SK-N-SH (cell line): ENCODE measurements around the gene PRKACB. TPM values are rescaled to one million over a fixed set of nuclear protein-coding genes. Genes with fewer than 3 reads are reported as not detected.

ENCODE experiments used
- CTCF ChIA-PET: fragments of 300-600, 350-600 bp; formaldehyde crosslinking; extraction: SDS; loops from one replicate; lab custom pipeline; 2021; lab: Yijun Ruan, JAX
- POLR2A ChIA-PET: fragments of 350-600 bp; sonication (Branson Sonifier 250); formaldehyde crosslinking; extraction: SDS; loops from one replicate; lab custom pipeline; 2020; ENCODE audit warnings: antibody characterized with exemption, inconsistent platforms; lab: Yijun Ruan, JAX
- DNase-seq: peaks from one replicate; pipeline ENCODE4 v3.0.0; 2012
- H2AFZ ChIP-seq: fragments of 200-600 bp; sonication (generic); 2 replicates; pipeline ENCODE4 v1.8.1; 2016; ENCODE audit warnings: antibody characterized with exemption, mild to moderate bottlenecking, low read depth
- H3F3A ChIP-seq: fragments of 200-600 bp; sonication (generic); replicated peaks from 2 replicates; pipeline ENCODE3; 2016; ENCODE audit warnings: antibody characterized with exemption, mild to moderate bottlenecking; ENCODE audit not compliant: insufficient read depth
- H3K27ac ChIP-seq, 2 experiments: fragments of 200-500 bp in 1 of 2; fragments of 200-600 bp in 1 of 2; sonication (Bioruptor generic) in 1 of 2; sonication (generic), shearing (Covaris generic) in 1 of 2; 2 replicates each; pipeline versions ENCODE4 v1.5.1 to v1.6.1; 2014 to 2016; ENCODE audit warnings: low read depth in 2 of 2, inconsistent platforms in 1 of 2, low read length in 1 of 2, mild to moderate bottlenecking in 1 of 2, mixed read lengths in 1 of 2
- H3K27me3 ChIP-seq: fragments of 200-600 bp; sonication (generic), shearing (Covaris generic); 2 replicates; pipeline ENCODE4 v1.6.1; 2016; ENCODE audit warnings: mixed run types; ENCODE audit not compliant: insufficient read depth
- H3K36me3 ChIP-seq, 2 experiments: fragments of 200-500 bp in 1 of 2; fragments of 200-600 bp in 1 of 2; sonication (Bioruptor generic) in 1 of 2; sonication (generic) in 1 of 2; replicated peaks in 1 of 2; 2 replicates each; pipeline versions ENCODE3 to v1.5.1; 2014 to 2016; ENCODE audit warnings: low read length in 1 of 2, mild to moderate bottlenecking in 1 of 2; ENCODE audit not compliant: insufficient read depth in 2 of 2, control insufficient read depth in 1 of 2
- H3K4me1 ChIP-seq, 2 experiments: fragments of 200-500 bp in 1 of 2; fragments of 200-600 bp in 1 of 2; sonication (Bioruptor generic) in 1 of 2; sonication (generic), shearing (Covaris generic) in 1 of 2; 2 replicates each; pipeline versions ENCODE4 v1.5.1 to v1.6.1; 2014 to 2016; ENCODE audit warnings: low read depth in 1 of 2, low read length in 1 of 2, mixed run types in 1 of 2; ENCODE audit not compliant: insufficient read depth in 2 of 2, control insufficient read depth in 1 of 2
- H3K4me2 ChIP-seq: fragments of 200-600 bp; sonication (generic), shearing (Covaris generic); 2 replicates; pipeline ENCODE4 v1.6.1; 2017; ENCODE audit warnings: mixed run types
- H3K4me3 ChIP-seq, 2 experiments: fragments of 200-500 bp in 1 of 2; fragments of 200-600 bp in 1 of 2; sonication (Bioruptor generic) in 1 of 2; sonication (generic), shearing (Covaris generic) in 1 of 2; 2 replicates each; pipeline versions ENCODE4 v1.5.1 to v1.8.1; 2014 to 2016; ENCODE audit warnings: low read depth in 2 of 2, inconsistent platforms in 1 of 2, low read length in 1 of 2, mild to moderate bottlenecking in 1 of 2, mixed read lengths in 1 of 2, moderate library complexity in 1 of 2
- H3K79me2 ChIP-seq: fragments of 200-600 bp; sonication (generic); 2 replicates; pipeline ENCODE4 v1.8.1; 2017; ENCODE audit warnings: mild to moderate bottlenecking; ENCODE audit not compliant: insufficient read depth
- H3K9ac ChIP-seq: fragments of 200-600 bp; sonication (generic); 2 replicates; pipeline ENCODE4 v1.6.1; 2017; ENCODE audit warnings: mixed run types
- H3K9me2 ChIP-seq: fragments of 200-600 bp; sonication (generic); 2 replicates; pipeline ENCODE4 v1.6.1; 2017; ENCODE audit warnings: mixed run types
- H3K9me3 ChIP-seq: fragments of 200-600 bp; sonication (generic); 2 replicates; pipeline ENCODE4 v1.6.1; 2017; ENCODE audit warnings: mixed run types, mild to moderate bottlenecking, moderate library complexity
- H4K20me1 ChIP-seq: fragments of 200-600 bp; sonication (generic); 2 replicates; pipeline ENCODE4 v1.6.1; 2017; ENCODE audit warnings: mild to moderate bottlenecking, mixed run types; ENCODE audit not compliant: insufficient read depth
- CHD2 ChIP-seq: fragments of 150-350 bp; IDR thresholded peaks from 2 replicates; pipeline ENCODE4 v1.6.1; 2018; ENCODE audit warnings: low read length; ENCODE audit not compliant: partially characterized antibody
- ELF1 ChIP-seq: IDR thresholded peaks from 2 replicates; pipeline ENCODE4 v1.4.0; 2012
- EP300 ChIP-seq, 2 experiments: IDR thresholded peaks; 2 replicates each; pipeline versions ENCODE4 v1.4.0 to v1.6.1; 2012; ENCODE audit warnings: borderline replicate concordance in 1 of 2, low read depth in 1 of 2, low read length in 1 of 2
- EZH2phosphoT487 ChIP-seq: fragments of 200-600 bp; sonication (generic); IDR thresholded peaks from 2 replicates; pipeline ENCODE4 v1.6.1; 2017; ENCODE audit warnings: low read depth, mixed run types, mild to moderate bottlenecking, antibody characterized with exemption, moderate library complexity, borderline replicate concordance
- FOSL2 ChIP-seq: IDR thresholded peaks from 2 replicates; pipeline ENCODE4 v1.4.0; 2012; ENCODE audit warnings: low read depth, mild to moderate bottlenecking, moderate library complexity, borderline replicate concordance
- GATA2 ChIP-seq: sonication (generic); formaldehyde crosslinking; IDR thresholded peaks from 2 replicates; pipeline ENCODE4 v1.5.0; 2020; ENCODE audit warnings: mild to moderate bottlenecking, missing genetic modification reagents
- IRF3 ChIP-seq: fragments of 150-350 bp; IDR thresholded peaks from 2 replicates; pipeline ENCODE4 v1.6.1; 2016; ENCODE audit warnings: mild to moderate bottlenecking, low read depth, low read length
- MAX ChIP-seq: IDR thresholded peaks from 2 replicates; pipeline ENCODE4 v1.4.0; 2012; ENCODE audit warnings: low read depth
- MXI1 ChIP-seq: IDR thresholded peaks from 2 replicates; pipeline ENCODE4 v1.6.1; 2012; ENCODE audit warnings: mild to moderate bottlenecking, low read depth, low read length, improper control_type of control experiment
- NFIC ChIP-seq: IDR thresholded peaks from 2 replicates; pipeline ENCODE4 v1.4.0; 2012; ENCODE audit warnings: borderline replicate concordance
- NRF1 ChIP-seq: IDR thresholded peaks from 2 replicates; pipeline ENCODE4 v1.6.1; 2012; ENCODE audit warnings: low read depth, mild to moderate bottlenecking, low read length
- POLR2AphosphoS5 ChIP-seq: IDR thresholded peaks from 2 replicates; pipeline ENCODE4 v1.6.1; 2012; ENCODE audit warnings: low read depth, low read length
- RAD21 ChIP-seq: IDR thresholded peaks from 2 replicates; pipeline ENCODE4 v1.6.1; 2012; ENCODE audit warnings: mild to moderate bottlenecking, low read length
- RCOR1 ChIP-seq: fragments of 150-350 bp; IDR thresholded peaks from 2 replicates; pipeline ENCODE4 v1.6.1; 2017; ENCODE audit warnings: antibody characterized with exemption, low read length
- SMC3 ChIP-seq: IDR thresholded peaks from 2 replicates; pipeline ENCODE4 v1.6.1; 2012; ENCODE audit warnings: low read depth, low read length, improper control_type of control experiment
- WGBS: methylation state at CpG from one replicate; pipeline ENCODE4 v1.1.6; 2017; ENCODE audit warnings: low lambda C conversion rate; 5-methylcytosine and 5-hydroxymethylcytosine counted together
- polyA plus RNA-seq, 3 experiments: library from polyadenylated mRNA; depleted of rRNA; stranded (reverse); fragments of >200 nt; gene quantifications; 2 replicates each; pipeline ENCODE4 v1.2.3, GENCODE V29; 2012
- TF ChIP-seq, protein P1 (sequence below): IDR thresholded peaks from 2 replicates; pipeline ENCODE4; 2012
- TF ChIP-seq, protein P2 (sequence below): fragments of 150-350 bp; IDR thresholded peaks from 2 replicates; pipeline ENCODE4 v1.6.1; 2017; ENCODE audit warnings: antibody characterized with exemption, low read length, low read depth, borderline replicate concordance
- TF ChIP-seq, protein P3 (sequence below): IDR thresholded peaks from 2 replicates; pipeline ENCODE4 v1.6.1; 2012; ENCODE audit warnings: mild to moderate bottlenecking, low read depth, low read length, moderate library complexity

PRKACB gene
- polyA plus RNA-seq, 1 of the 3 experiments (the other 2 are of a cell fraction): 7.5 TPM

DNA sequence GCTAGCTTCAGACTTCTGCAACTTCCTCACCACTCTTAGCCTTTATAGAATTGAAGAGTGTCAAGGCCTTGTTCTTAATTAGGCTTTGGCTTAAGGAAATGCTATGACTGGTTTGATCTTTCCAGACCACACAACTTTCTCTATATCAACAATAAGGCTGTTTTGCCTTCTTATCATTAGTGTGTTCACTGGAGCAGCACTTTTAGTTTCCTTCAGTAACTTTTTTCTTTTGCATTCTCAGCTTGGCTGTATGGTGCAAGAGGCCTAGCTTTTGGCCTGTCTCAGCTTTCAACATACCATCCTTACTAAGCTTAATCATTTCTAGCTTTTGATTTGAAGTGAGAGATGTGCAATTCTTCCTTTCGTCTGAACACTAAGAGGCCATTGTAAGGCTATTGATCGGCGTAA is 8.6 kb downstream of the PRKACB start:
- H3K4me3 ChIP-seq: no peak overlapping the region
- DNase-seq: no peak
- H3K4me2 ChIP-seq: no peak overlapping the region
- H2AFZ ChIP-seq: no peak overlapping the region
- TF ChIP-seq SMC3 (no peak), RAD21 (no peak), NRF1 (no peak), FOSL2 (no peak), GATA2 (no peak), EZH2phosphoT487 (no peak), MAX (no peak), CHD2 (no peak)
- TF ChIP-seq, protein P1, sequence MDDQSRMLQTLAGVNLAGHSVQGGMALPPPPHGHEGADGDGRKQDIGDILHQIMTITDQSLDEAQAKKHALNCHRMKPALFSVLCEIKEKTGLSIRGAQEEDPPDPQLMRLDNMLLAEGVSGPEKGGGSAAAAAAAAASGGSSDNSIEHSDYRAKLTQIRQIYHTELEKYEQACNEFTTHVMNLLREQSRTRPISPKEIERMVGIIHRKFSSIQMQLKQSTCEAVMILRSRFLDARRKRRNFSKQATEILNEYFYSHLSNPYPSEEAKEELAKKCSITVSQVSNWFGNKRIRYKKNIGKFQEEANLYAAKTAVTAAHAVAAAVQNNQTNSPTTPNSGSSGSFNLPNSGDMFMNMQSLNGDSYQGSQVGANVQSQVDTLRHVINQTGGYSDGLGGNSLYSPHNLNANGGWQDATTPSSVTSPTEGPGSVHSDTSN: no peak
- TF ChIP-seq, protein P2, sequence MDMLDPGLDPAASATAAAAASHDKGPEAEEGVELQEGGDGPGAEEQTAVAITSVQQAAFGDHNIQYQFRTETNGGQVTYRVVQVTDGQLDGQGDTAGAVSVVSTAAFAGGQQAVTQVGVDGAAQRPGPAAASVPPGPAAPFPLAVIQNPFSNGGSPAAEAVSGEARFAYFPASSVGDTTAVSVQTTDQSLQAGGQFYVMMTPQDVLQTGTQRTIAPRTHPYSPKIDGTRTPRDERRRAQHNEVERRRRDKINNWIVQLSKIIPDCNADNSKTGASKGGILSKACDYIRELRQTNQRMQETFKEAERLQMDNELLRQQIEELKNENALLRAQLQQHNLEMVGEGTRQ: no peak
- TF ChIP-seq, protein P3, sequence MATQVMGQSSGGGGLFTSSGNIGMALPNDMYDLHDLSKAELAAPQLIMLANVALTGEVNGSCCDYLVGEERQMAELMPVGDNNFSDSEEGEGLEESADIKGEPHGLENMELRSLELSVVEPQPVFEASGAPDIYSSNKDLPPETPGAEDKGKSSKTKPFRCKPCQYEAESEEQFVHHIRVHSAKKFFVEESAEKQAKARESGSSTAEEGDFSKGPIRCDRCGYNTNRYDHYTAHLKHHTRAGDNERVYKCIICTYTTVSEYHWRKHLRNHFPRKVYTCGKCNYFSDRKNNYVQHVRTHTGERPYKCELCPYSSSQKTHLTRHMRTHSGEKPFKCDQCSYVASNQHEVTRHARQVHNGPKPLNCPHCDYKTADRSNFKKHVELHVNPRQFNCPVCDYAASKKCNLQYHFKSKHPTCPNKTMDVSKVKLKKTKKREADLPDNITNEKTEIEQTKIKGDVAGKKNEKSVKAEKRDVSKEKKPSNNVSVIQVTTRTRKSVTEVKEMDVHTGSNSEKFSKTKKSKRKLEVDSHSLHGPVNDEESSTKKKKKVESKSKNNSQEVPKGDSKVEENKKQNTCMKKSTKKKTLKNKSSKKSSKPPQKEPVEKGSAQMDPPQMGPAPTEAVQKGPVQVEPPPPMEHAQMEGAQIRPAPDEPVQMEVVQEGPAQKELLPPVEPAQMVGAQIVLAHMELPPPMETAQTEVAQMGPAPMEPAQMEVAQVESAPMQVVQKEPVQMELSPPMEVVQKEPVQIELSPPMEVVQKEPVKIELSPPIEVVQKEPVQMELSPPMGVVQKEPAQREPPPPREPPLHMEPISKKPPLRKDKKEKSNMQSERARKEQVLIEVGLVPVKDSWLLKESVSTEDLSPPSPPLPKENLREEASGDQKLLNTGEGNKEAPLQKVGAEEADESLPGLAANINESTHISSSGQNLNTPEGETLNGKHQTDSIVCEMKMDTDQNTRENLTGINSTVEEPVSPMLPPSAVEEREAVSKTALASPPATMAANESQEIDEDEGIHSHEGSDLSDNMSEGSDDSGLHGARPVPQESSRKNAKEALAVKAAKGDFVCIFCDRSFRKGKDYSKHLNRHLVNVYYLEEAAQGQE: no peak
- TF ChIP-seq, all 33 proteins: peak for 0
- WGBS: 93% methylated on average over 3 of the region's 3 CpGs
- no peaks in the 10 kb centered on the region for H4K20me1 ChIP-seq
- no peaks in the 10 kb centered on the region for H3K9me3 ChIP-seq
- ChIA-PET POLR2A (no interaction called here), CTCF (no interaction called here)
- H3K9ac ChIP-seq: no peak overlapping the region
- H3K27me3 ChIP-seq: no peaks in the 10 kb centered on the region
- no peaks in the 10 kb centered on the region for H3K9me2 ChIP-seq
- H3K36me3 ChIP-seq: no peaks in the 10 kb centered on the region
- H3K27ac ChIP-seq: no peak overlapping the region
- H3K4me1 ChIP-seq: peaks cover 0 to 7% of the 10 kb centered on the region in 2 experiments; a peak in 3 of 4 replicates
- no peaks in the 10 kb centered on the region for H3K79me2 ChIP-seq
- H3F3A ChIP-seq: peaks cover 15% of the 10 kb centered on the region

DNA sequence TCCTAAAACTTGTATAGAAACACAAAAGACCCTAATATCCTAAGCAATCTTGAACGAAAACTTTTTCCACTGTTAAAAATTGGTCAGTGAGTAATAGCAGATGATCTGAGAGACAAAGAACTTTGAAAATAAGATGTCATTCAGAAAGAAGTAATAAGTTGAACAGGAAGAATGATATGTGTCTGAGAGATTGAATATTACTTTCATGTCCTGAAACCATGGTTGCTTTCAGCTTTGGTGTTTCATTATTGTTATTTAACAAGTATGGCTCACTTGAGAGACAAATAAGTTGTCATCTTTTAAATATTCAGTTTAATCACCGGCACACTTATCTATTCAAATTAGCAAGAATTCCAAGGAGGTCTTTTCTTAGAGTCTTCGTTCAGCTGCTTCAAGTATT is 11.4 kb downstream of the PRKACB start:
- WGBS: 93% methylated on average over 3 of the region's 3 CpGs
- Histone ChIP-seq H3K79me2 (no peaks in the 10 kb centered on the region; the same call in 1 of the 2 replicates), H2AFZ (no peak overlapping the region), H3K9me2 (no peaks in the 10 kb centered on the region), H3K27me3 (no peaks in the 10 kb centered on the region), H3K4me1 (peaks cover 0 to 7% of the 10 kb centered on the region in 2 experiments; a peak in 3 of 4 replicates), H3K4me2 (peak overlapping the region; percentile 32; the same call in 1 of the 2 replicates), H3K9me3 (no peaks in the 10 kb centered on the region), H3K27ac (peak overlapping the region in 1 of 2 experiments; percentile 81; a peak in 2 of 4 replicates), H4K20me1 (no peaks in the 10 kb centered on the region), H3K36me3 (no peaks in the 10 kb centered on the region), H3K9ac (no peak overlapping the region), H3F3A (peaks cover 26% of the 10 kb centered on the region), H3K4me3 (no peak overlapping the region)
- ChIA-PET POLR2A (no interaction called here), CTCF (no interaction called here)
- DNase-seq: no peak
- TF ChIP-seq GATA2: no peak
- TF ChIP-seq EP300 (IDR thresholded peaks at IDR 0.05; ENCODE audit: borderline replicate concordance in 1 of 2, low read depth in 1 of 2, low read length in 1 of 2): no peak
- TF ChIP-seq CHD2: no peak
- TF ChIP-seq, protein P2: no peak
- no peak for TF ChIP-seq NFIC
- no peak for TF ChIP-seq RCOR1
- TF ChIP-seq MXI1: no peak
- TF ChIP-seq IRF3: no peak
- no peak for TF ChIP-seq ELF1
- no peak for TF ChIP-seq POLR2AphosphoS5
